MCF 10A (cell line): Measurements from ENCODE around the gene DNAL1. TPM values are rescaled to one million over a fixed set of nuclear protein-coding genes. Genes with fewer than 3 reads are reported as not detected.

Source experiments
- BruUV-seq: library from RNA; stranded (reverse); fragments of 400-500 nt; replicated peaks from 2 replicates; lab custom pipeline; 2021; lab: Mats Ljungman, UMichigan
- CTCF ChIA-PET: fragments of 300-600 bp; sonication (Branson Sonifier 250); formaldehyde crosslinking; extraction: SDS; loops from one replicate; lab custom pipeline; 2021; ENCODE audit warnings: antibody characterized with exemption, inconsistent platforms; lab: Yijun Ruan, JAX
- POLR2A ChIA-PET: fragments of 300-600, 350-650 bp; sonication (Branson Sonifier 250); formaldehyde crosslinking; extraction: SDS; loops from one replicate; lab custom pipeline; 2020; ENCODE audit warnings: antibody characterized with exemption, inconsistent platforms; lab: Yijun Ruan, JAX
- DNase-seq: peaks from one replicate; pipeline ENCODE4 v3.0.0-alpha.2; 2018; ENCODE audit not compliant: unreplicated experiment
- H3K27ac Mint-ChIP-seq: one replicate; pipeline ENCODE4 v1.8.0; 2022; ENCODE audit warnings: mild to moderate bottlenecking, low read depth, mixed read lengths; ENCODE audit not compliant: unreplicated experiment
- H3K27me3 Mint-ChIP-seq: one replicate; pipeline ENCODE4 v1.8.0; 2022; ENCODE audit warnings: mixed read lengths; ENCODE audit not compliant: insufficient read depth, unreplicated experiment
- H3K36me3 Mint-ChIP-seq: one replicate; pipeline ENCODE4 v1.8.0; 2022; ENCODE audit warnings: mild to moderate bottlenecking, moderate library complexity, mixed read lengths; ENCODE audit not compliant: insufficient read depth, unreplicated experiment
- H3K4me1 Mint-ChIP-seq: one replicate; pipeline ENCODE4 v1.8.0; 2022; ENCODE audit warnings: mixed read lengths; ENCODE audit not compliant: insufficient read depth, unreplicated experiment
- H3K4me3 Mint-ChIP-seq: one replicate; pipeline ENCODE4 v1.8.0; 2022; ENCODE audit warnings: mild to moderate bottlenecking, moderate library complexity, mixed read lengths; ENCODE audit not compliant: unreplicated experiment
- H3K9me3 Mint-ChIP-seq: one replicate; pipeline ENCODE4 v1.8.0; 2022; ENCODE audit warnings: mixed read lengths; ENCODE audit not compliant: unreplicated experiment
- intact Hi-C: fragments of 100-400 bp; cut with micrococcal nuclease; formaldehyde crosslinking; loops from 2 replicates; pipeline ENCODE4 v1.14.1; 2022
- total RNA-seq: library from RNA; stranded (reverse); gene quantifications from 2 replicates; pipeline ENCODE4 v1.2.3, GENCODE V29; 2022
- TF ChIP-seq, protein P1 (sequence below): fragments of 200-600 bp; IDR thresholded peaks from one replicate; pipeline ENCODE4 v1.8.0; 2022; ENCODE audit warnings: antibody characterized with exemption, mild to moderate bottlenecking; ENCODE audit not compliant: unreplicated experiment

The DNAL1 gene
- total RNA-seq, 1 experiment from 2014 or later: 18.5 TPM

GRCh38 chr14:73724696-73725095 lies 79.9 kb downstream of the DNAL1 start:
- peaks cover 97% of the 10 kb centered on the region for H3K36me3 Mint-ChIP-seq
- TF ChIP-seq, protein P1, sequence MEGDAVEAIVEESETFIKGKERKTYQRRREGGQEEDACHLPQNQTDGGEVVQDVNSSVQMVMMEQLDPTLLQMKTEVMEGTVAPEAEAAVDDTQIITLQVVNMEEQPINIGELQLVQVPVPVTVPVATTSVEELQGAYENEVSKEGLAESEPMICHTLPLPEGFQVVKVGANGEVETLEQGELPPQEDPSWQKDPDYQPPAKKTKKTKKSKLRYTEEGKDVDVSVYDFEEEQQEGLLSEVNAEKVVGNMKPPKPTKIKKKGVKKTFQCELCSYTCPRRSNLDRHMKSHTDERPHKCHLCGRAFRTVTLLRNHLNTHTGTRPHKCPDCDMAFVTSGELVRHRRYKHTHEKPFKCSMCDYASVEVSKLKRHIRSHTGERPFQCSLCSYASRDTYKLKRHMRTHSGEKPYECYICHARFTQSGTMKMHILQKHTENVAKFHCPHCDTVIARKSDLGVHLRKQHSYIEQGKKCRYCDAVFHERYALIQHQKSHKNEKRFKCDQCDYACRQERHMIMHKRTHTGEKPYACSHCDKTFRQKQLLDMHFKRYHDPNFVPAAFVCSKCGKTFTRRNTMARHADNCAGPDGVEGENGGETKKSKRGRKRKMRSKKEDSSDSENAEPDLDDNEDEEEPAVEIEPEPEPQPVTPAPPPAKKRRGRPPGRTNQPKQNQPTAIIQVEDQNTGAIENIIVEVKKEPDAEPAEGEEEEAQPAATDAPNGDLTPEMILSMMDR: no peak
- H3K4me1 Mint-ChIP-seq: peaks cover 40% of the 10 kb centered on the region
- no peaks in the 10 kb centered on the region for H3K9me3 Mint-ChIP-seq
- intact Hi-C loops: loop anchor here (1.0 to 5.0 kb wide), 3 partner anchors 10 to 314 kb away; partner anchors contain the start of genes PNMA1 and ZNF410
- H3K4me3 Mint-ChIP-seq: peak overlapping the region; percentile 64
- peak overlapping the region; percentile 90 for H3K27ac Mint-ChIP-seq
- ChIA-PET CTCF (interaction anchor here (0.6 to 3.1 kb wide), 3 partner anchors 14 to 324 kb away, joined by 3 to 16 read pairs (median 9); no protein-coding TSS in a partner anchor), POLR2A (interaction anchor here (0.6 to 10.4 kb wide), 18 partner anchors 9 to 293 kb away, joined by 3 to 189 read pairs (median 4); partner anchors contain the start of genes COQ6, FAM161B, PNMA1 and PTGR2)
- H3K27me3 Mint-ChIP-seq: no peaks in the 10 kb centered on the region
- no TSS peak for BruUV-seq
- no peak for DNase-seq

DNA sequence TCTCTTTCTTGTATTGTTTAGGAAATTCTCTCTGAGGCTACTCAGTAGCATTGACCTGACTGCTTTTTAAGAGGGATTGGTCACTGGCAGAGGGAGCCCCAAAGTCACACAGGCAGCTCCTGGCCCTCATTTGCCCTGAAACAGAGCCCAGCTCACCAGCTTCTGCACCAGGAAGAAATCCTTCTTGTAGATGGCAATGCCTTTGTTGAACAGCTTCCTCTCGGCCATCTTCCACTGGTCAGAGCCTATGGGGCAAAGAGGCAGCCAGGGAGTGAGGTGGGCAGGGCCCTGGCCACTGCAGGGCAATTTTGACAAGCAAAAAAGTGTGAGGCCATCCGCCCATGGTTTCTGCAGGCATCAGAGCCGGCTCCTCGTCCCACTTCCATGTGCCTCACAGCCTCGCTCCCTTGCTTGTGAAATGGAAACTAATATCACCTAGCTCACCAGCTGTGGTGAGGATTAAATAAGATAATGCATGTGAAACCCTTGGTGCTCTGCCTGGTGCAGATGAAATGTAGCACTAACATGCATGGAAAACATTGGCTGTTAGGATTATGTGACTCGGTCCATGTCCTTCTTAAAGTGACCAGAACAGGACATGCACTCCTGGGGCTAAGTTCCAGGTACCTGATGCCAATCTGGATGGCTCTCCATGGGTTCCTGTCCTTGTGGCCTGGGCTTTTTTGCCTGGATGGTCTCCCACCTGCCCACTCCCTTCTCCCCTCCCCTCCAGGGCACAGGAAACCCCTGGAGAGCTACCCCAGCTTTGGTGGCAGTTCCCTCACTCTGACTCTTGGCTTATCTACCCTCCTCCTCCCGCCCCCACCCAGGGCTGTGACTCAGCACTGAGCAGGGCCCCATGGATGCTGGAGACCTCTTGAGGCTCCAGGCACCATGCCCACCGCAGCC lies 80.6 kb downstream of the DNAL1 start:
- peak; percentile 42 for DNase-seq
- TF ChIP-seq, protein P1: no peak
- Mint-ChIP-seq H3K4me3 (peak overlapping the region; percentile 64), H3K27ac (peak overlapping the region; percentile 90), H3K4me1 (peaks cover 40% of the 10 kb centered on the region), H3K36me3 (peaks cover 96% of the 10 kb centered on the region), H3K9me3 (no peaks in the 10 kb centered on the region), H3K27me3 (no peaks in the 10 kb centered on the region)
- POLR2A ChIA-PET: interaction anchor here (0.7 to 10.4 kb wide), 9 partner anchors 9 to 97 kb away, joined by 3 to 189 read pairs (median 13); partner anchors contain the start of gene PNMA1
- intact Hi-C loops: loop anchor here (2.0 kb wide), 1 partner anchor 313 kb away; no protein-coding TSS in a partner anchor
- BruUV-seq: no TSS peak
- CTCF ChIA-PET: interaction anchor here (0.6 to 4.9 kb wide), 6 partner anchors 13 to 324 kb away, joined by 3 to 68 read pairs (median 6); no protein-coding TSS in a partner anchor

- BruUV-seq: no TSS peak
- POLR2A ChIA-PET: interaction anchor here (0.7 to 10.4 kb wide), 5 partner anchors 17 to 99 kb away, joined by 3 to 189 read pairs (median 15); a partner anchor contains a TSS
- DNase-seq: no peak
Measured at GRCh38 chr14:73726025-73726961, 81.5 kb downstream of the DNAL1 start.

More at GRCh38 chr14:73726025-73726961, 81.5 kb downstream of the DNAL1 start:
- Mint-ChIP-seq H3K9me3 (no peaks in the 10 kb centered on the region), H3K4me3 (peak overlapping the region; percentile 36), H3K4me1 (peaks cover 40% of the 10 kb centered on the region), H3K27ac (peak overlapping the region; percentile 90), H3K36me3 (peaks cover 93% of the 10 kb centered on the region), H3K27me3 (no peaks in the 10 kb centered on the region)
- TF ChIP-seq, protein P1: no peak
- intact Hi-C loops: no loop called here
- CTCF ChIA-PET: interaction anchor here (0.7 to 5.1 kb wide), 7 partner anchors 12 to 101 kb away, joined by 3 to 68 read pairs (median 9); no protein-coding TSS in a partner anchor
